Activated gamma-delta T cell treated with Interleukin-2 at 50 U/mL for 16 hours (primary cell): ENCODE measurements around the gene ADARB2.
"Not testable (repeated sequence)": the region's sequence is repeated elsewhere in the genome, so short reads cannot be mapped to it uniquely, and the experiment has no call there.

Experiments
- DNase-seq: peaks from one replicate; pipeline ENCODE4 v3.0.0-alpha.2; 2020

The ADARB2 gene

GRCh38 chr10:1538531-1539061 lies 198.7 kb downstream of the ADARB2 start:
- no peak for DNase-seq

GRCh38 chr10:1538121-1538520 lies 199.2 kb downstream of the ADARB2 start:
- DNase-seq = no peak

- not testable (repeated sequence) for DNase-seq
Measured at GRCh38 chr10:1537449-1537848, 199.9 kb downstream of the ADARB2 start.

- no peak for DNase-seq
Measured at GRCh38 chr10:1536341-1536740, 201.0 kb downstream of the ADARB2 start.

- DNase-seq = no peak
Measured at GRCh38 chr10:1535301-1535965, 201.9 kb downstream of the ADARB2 start.

- DNase-seq = no peak
Measured at GRCh38 chr10:1534820-1535219, 202.5 kb downstream of the ADARB2 start.

GRCh38 chr10:1532636-1533035 lies 204.7 kb downstream of the ADARB2 start:
- DNase-seq = no peak

- no peak for DNase-seq
Measured at GRCh38 chr10:1531883-1532597, 205.3 kb downstream of the ADARB2 start.

- no peak for DNase-seq
Measured at GRCh38 chr10:1530871-1531517, 206.3 kb downstream of the ADARB2 start.

- DNase-seq = no peak
Measured at GRCh38 chr10:1529806-1530413, 207.4 kb downstream of the ADARB2 start.

- DNase-seq = no peak
Measured at GRCh38 chr10:1527951-1528350, 209.4 kb downstream of the ADARB2 start.

GRCh38 chr10:1526436-1527055 lies 210.8 kb downstream of the ADARB2 start:
- no peak for DNase-seq

- DNase-seq = no peak
Measured at GRCh38 chr10:1525354-1526162, 211.8 kb downstream of the ADARB2 start.

- no peak for DNase-seq
Measured at GRCh38 chr10:1524540-1524939, 212.8 kb downstream of the ADARB2 start.

GRCh38 chr10:1523221-1523620 lies 214.1 kb downstream of the ADARB2 start:
- DNase-seq = no peak

- no peak for DNase-seq
Measured at GRCh38 chr10:1522237-1522636, 215.1 kb downstream of the ADARB2 start.

- DNase-seq = no peak
Measured at GRCh38 chr10:1521741-1522140, 215.6 kb downstream of the ADARB2 start.

GRCh38 chr10:1520909-1521565 lies 216.3 kb downstream of the ADARB2 start:
- DNase-seq = no peak

- DNase-seq = no peak
Measured at GRCh38 chr10:1519391-1519790, 217.9 kb downstream of the ADARB2 start.

GRCh38 chr10:1517684-1518083 lies 219.6 kb downstream of the ADARB2 start:
- DNase-seq = no peak

- DNase-seq = no peak
Measured at GRCh38 chr10:1516492-1517165, 220.7 kb downstream of the ADARB2 start.
